ENCODE results near the gene CDRT15.
A peak's percentile ranks its signal among the peaks of the same experiment; 100 is the strongest.
"Not testable (repeated sequence)": the region's sequence is repeated elsewhere in the genome, so short reads cannot be mapped to it uniquely, and the experiment has no call there.

CDRT15 gene

DNA sequence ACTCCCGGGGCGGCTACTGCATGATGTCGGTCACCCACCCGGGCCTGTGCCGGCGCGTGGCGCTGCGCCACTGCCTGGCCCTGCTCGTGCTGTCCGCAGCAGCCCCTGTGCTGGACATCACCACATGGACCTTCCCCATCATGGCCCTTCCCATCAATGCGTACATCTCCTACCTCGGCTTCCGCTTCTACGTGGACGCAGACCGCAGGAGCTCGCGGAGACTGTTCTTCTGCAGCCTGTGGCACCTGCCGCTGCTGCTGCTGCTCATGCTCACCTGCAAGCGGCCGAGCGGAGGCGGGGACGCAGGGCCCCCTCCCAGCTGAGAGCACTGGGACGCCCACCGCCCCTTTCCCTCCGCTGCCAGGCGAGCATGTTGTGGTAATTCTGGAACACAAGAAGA lies 29.8 kb downstream of the CDRT15 start:
- no peak for DNase-seq (ENCODE audit: low spot score)

DNA sequence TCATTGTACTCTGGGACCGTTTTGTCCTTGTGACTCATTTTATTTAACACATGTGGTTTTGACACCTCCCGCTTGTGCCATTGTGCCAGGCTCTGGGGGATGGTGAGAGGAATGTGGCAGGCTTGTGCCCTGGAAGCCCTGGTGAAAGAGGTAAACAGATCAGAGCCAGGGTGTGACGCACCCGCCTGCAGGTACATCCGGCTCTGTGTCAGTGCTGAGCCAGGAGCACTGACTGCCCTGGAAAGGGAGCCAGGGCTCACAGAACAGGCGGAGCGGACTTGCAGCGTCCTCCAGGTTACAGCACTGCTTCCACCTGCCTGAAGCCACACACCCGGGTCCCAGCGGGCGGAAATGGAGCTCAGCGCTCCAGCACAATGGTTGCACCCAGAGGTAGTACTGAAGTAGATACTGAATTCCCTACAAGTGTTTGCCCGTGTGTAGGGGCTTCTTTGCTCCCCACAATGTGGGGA lies 30.6 kb downstream of the CDRT15 start:
- peak; percentile 74 for DNase-seq (ENCODE audit: low spot score)

DNA sequence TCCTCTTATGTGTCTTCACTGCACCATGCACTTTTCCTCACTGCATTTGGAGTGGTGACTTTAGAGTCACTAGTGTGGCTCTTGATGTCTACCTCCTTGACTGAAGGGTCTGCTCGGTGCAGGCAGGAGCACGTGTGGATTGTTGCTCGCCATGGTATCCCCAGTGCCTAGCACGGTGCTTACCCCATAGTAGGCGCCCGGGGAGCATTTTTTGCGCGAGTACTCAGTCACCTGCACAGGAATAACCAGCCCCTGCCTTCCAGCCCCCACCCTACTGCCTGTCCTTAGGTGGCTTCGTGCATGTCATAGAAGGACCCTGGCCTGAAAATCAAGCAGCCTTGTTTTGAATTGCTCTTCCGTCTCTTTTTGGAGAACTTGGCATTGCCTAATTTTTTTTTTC lies 31.3 kb downstream of the CDRT15 start:
- DNase-seq (ENCODE audit: low spot score), result no peak

DNA sequence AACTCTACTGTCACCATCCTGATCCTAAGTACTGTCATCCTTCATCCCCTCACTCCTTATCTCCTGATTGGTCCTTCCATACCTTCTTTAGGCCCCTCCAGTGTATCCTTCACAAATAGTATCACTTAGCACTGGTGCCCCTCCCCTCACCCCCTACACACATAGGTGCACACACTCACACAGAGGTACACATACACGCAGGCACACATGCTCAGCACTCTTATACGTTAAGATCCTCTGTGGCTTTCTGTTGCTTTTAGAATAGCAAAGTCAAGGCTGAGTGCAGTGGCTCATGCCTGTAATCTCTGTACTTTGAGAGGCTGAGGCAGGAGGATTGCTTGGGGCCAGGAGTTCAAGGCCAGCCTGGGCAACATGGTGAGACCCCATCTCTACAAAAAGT lies 32.1 kb downstream of the CDRT15 start:
- no peak for DNase-seq (ENCODE audit: low spot score)

DNA sequence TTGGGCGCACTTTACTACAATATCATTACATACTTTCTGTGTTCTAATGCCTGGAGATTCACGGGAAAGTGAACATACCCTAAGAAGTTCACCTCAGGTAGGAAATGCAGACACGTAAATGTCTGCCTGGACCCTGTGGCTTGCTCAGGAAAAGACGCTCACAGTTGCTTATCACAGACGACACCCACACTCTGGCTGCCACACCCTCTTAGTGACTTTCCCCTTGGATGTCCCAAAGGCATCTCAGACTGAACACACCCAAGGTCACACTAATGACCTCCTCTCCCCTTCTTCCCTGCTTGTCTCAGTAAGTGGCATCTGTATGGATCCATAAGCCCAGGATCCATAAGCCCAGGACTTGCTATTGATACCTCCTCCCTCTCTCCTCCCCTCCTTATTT lies 32.6 kb downstream of the CDRT15 start:
- no peak for DNase-seq (ENCODE audit: low spot score)

DNA sequence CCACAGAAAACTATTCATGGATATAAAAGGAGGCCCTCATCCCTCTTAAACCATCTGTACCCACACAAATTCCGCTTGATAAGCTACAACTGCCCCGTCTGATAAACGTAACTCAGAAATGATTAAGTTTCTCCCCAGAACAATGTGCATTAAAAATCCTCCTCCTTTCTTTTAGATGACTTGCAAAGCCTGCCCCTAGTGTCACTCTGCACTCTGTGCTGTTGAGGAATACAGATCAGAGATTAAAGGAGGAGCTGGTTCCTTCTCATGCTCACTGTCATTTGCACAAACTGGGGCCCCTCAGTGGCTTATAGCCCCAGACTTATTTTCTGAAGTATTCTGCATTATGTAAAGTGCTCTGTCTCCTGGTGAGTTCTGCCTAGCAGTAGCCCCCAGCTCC lies 33.3 kb downstream of the CDRT15 start:
- no peak for DNase-seq (ENCODE audit: low spot score)

DNA sequence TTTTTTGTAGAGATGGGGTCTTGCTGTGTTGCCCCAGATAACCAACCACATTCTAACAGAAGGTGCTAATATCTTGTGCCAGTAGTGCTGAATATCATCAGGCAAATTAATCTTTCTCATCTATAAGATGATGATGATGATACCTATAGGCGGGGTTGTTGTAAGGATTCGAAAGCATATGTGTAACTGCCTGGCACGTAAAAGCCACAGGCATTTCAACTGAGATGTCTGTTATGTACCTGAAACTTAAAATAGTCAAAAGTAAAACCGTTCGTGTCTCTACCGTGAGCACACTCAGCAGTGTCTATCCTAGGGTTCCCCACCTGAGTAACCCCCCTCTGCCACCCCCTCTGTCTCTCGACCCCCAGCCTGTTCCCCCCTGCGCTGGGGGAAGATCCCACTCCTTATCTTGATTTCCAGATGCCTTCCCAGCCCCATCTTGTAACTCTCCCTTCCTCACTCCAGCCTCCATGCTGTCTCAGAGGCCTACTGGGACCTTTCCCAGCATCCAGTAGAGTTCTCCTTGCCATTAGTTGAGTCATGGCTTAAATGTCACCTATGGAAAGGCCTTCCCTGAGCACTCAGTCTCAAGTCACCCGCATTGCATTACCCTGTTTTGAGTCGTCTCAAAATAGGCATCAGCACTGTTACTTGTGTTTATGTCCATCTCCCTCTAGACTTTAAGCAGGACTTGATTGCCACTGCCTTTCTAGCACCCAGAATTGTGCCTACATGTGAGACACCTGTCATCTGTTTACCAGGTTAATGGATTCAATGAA lies 34.1 kb downstream of the CDRT15 start:
- DNase-seq (ENCODE audit: low spot score), result no peak

DNA sequence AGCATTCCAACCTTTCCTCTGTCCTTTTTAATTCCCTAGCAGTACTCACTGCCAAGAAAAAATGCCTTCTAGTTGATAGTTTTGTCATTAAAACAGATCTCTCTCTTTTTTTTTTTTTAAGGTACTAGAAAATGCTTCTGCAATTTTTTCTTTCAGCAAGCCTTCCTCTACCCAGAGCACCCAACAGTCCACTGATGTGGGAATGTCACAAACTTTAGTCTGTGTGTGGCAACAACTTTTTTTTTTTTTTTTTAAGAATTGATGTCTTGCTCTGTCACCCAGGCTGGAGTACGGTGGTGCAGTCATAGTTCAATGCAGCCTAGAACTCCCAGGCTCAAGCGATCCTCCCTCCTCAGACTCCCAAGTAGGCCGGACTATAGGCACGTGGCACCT lies 34.7 kb downstream of the CDRT15 start:
- DNase-seq (ENCODE audit: low spot score), result no peak

DNA sequence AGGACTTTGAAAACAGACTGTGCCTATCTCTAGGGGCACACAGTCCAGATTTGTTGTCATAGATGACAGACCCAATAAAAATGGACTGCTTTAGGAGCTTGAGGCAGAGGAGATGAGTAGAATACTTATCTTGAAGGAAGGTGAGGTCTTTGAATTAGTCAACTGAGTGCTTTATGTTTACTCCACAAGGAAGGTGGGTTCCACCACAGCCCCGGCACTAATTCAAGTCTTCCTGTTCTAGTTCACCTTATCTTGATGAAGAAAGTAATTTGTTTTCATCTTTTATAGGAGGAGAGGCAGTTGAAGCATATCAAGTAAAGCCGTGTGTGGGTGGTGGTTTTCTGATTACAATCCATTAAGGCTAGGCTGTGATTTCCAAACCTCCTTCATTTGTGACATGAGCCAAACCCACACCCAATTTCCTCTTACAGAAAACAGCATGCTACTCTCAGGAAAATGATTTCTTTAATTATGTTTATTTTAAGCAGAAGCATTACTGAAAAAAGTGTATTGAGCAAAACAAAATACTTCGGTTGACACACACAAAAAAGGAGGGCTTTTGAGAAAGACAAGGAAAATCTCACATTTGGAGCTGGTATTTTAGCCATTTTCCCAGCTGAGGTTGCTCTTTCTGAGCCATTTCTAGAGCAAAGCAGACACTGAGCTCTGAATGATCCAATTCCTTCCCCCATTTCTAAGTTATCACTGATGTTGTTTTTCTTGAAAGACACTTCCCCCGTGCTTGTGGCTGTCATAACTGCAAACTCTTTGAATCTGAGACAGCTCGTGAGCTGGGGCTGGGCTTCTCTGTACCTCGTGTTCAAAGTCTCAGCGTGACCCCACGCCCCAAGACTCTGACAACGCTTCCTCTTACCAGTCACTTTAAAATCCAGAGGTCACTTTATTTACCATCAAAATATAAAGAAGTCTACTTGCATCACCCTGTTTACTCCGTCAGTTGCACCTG lies 35.4 kb downstream of the CDRT15 start:
- DNase-seq (ENCODE audit: low spot score), result peak; percentile 54

DNA sequence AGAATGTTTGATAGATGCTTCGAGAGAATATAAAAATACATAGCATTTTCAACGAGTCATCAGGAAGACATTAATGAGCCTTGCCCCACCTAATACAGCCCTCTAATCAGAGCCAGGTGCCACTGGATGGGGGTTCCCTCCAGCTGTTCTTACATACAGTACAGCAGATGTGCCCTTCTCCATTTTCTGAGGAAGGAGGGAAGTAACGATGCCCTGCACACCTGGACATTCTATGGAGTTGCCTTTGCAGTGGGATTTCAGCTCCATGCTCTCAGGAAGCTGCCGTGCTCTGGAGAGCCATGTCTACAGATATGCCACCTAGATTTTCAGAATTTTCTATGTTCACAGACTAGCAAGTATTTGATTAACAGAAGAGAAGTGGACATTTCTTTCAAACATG lies 36.3 kb downstream of the CDRT15 start:
- no peak for DNase-seq (ENCODE audit: low spot score)

DNA sequence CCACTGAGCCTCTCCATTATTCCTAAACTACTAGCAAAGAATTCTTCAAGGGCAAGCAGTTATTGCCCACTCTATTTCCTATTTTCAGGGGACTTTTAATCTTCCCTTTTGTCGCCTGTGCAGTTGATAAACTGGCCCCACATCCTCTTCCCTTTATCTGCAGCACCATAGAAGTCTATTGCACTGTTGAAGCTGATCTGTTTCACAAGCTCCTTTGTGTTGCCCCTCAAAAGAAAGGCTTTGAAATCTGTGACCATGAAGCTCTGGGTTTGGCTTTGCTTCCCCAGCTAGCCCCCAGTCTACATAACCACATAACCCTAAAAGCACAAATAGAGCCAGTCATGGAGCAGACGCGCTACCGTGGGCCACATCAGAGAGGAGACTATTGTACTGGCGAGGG lies 37.1 kb downstream of the CDRT15 start:
- no peak for DNase-seq (ENCODE audit: low spot score)

DNA sequence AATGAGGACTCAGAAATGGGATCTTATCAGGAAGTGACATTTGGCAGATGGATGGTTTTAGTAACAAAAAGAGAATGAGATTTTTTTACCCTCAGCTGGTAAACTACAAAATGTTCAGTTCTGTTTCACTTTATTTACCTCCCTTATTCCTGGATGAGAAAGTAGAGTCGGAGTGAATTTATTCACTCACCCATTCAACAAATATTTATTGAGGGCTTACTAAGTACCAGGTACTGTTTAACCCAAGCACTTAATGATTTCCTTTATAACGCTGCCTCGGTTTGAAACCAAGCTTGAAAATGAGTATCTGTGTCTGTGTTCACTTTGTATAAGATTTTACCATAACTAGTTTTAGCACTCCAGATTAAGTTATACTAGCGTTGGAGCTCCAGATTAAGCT lies 38.1 kb downstream of the CDRT15 start:
- DNase-seq (ENCODE audit: low spot score), result no peak

DNA sequence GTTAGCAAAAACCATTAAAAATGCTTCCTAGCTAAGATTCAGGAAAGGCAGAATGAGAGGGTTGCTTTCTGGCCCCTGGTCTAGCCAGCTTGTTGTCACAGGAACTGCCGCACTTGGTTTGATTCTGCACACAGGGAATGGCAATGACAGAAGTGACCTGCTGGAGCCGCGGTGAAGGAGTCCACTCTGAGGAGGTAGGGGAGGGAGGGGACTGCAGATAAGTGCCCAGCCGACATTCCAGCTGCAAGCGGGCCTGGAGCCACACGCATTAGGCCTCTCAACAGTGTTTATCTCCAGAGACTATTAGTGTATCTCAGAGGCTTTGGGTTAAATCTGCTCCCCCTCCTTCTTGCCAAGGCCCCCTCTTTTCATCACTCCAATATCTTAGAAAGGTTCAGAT lies 38.6 kb downstream of the CDRT15 start:
- no peak for DNase-seq (ENCODE audit: low spot score)

DNA sequence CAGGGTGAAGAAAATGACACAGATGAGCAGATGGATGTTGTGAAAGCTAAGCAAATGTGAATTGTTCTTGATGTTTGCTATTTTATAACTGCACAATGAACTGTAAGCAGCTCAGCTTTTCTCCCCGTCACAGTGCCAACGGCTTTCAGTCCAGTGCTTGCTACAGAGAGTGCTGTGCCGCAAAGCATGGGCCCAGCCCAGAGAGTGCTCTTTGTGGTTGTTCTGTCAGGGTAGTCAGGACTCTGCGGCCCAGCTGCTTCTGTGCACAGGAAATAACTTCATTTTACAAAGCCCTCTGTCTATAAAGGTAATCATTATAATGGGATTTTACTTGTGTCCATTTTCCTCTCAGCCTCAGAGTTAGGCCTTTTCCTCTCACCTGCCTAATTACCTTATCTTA lies 39.1 kb downstream of the CDRT15 start:
- no peak for DNase-seq (ENCODE audit: low spot score)

DNA sequence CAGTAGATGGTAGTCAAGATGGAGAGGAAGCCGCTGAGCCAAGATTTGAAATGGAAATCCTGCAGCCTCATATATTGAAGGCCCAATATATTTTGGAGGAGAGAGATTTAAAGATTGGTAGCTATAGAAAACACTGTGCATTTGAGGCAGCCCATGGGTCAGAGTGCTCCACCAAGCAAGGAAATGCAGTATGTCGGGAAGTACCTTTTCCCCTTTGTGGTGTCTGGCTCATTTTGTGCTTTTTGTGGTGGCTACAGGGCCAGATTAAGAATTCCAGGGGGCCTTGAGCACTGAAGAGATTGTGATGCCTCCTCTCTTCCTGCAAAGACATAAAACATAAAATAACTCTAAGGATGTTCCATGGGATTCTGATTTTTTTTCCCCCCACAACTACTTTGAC lies 39.6 kb downstream of the CDRT15 start:
- no peak for DNase-seq (ENCODE audit: low spot score)

DNA sequence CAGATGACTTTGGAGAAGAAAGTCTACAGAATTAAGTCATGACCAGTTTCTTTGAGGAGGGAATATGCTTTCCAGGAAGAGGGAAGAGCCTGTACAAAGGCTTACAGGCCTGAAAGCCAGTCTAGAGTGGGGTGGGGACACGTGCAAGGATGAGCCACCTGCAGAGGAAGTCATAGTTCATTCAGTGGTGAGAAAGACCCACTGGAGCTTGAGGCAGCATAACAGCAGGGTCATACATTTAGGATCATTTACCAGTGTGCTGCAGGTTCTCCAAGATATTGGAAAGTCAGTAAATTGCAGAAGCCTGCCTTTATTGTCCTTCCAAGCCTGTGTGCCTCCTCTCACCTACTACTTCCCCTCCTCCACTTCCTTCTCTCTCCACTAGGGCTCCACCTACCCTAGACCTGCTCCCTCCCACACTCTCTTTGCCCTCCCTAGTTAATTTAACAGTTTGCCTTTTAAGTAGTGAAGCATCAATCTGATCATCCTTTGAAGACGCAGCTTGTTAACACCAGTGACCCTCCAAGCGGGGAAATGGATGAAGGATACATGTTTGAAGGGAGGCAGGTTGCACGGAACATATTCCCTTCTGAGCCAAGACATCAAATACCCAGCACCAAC lies 40.2 kb downstream of the CDRT15 start:
- no peak for DNase-seq (ENCODE audit: low spot score)

DNA sequence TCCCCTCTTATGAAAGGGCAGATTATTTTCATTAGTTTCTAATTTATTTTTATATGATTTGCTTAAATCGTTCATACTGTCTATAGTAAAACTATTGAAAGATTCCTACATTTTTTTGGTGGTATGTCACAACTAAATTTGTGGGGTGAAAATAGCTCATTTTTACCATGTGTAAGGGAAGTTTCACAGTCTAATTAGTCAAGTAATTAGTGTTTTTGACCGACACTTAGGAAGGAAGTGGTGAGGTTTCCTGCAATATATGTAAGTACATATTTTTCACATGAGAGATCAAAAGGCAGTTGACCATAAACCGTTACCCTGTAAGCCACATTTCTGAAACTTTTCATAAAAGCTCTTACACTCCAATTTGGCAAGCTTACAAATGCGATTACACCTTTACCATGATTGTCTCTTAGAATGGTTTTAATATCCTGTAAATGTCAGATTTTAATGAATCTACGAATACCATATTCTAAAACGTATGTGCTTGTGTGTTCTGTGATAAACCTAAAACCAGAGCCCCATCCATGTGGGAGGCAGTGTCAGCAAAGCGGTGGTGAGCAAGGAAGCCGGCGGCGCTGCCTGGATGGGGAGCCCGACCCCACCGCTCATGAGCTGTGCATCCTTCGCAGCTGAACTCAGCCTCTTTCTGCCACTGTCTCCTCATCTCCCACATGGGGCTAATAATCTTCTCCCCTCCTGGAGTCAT lies 43.9 kb downstream of the CDRT15 start:
- not testable (repeated sequence) for DNase-seq (ENCODE audit: low spot score)

DNA sequence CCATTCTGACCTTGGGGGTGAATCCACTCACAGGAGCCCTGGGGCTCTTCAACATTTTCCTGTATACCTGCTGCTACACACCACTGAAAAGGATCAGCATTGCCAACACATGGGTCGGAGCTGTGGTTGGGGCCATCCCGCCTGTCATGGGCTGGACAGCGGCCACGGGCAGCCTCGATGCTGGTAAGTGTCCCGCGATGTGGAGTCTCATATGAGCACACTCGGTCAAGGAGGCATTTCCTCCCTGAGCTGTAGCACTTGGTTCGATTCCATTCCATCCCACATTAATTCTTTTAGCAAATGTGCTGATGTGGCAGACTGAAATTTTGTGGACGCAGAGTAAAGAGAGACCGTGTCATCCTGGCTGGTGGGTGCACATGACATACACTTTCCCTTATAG lies 44.6 kb downstream of the CDRT15 start:
- not testable (repeated sequence) for DNase-seq (ENCODE audit: low spot score)

DNA sequence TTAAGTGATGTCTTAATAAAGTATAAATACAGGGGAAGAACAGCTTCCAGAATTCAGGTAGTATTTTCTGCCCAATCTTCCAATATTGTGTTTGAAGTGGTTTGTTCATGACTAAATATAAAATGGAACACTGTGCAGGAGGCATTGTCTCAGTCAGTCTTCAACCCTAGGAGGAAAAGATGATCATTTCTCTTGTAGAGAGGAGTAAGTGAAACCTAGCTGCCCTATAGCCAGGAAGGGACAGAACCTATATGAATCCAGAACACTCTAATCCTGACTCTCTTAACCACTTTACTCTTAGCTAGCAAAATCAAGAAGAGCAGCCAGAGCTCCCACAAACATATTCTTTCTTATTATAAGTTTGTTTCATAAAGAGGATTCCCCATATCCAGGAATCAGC lies 45.2 kb downstream of the CDRT15 start:
- DNase-seq (ENCODE audit: low spot score), result not testable (repeated sequence)

DNA sequence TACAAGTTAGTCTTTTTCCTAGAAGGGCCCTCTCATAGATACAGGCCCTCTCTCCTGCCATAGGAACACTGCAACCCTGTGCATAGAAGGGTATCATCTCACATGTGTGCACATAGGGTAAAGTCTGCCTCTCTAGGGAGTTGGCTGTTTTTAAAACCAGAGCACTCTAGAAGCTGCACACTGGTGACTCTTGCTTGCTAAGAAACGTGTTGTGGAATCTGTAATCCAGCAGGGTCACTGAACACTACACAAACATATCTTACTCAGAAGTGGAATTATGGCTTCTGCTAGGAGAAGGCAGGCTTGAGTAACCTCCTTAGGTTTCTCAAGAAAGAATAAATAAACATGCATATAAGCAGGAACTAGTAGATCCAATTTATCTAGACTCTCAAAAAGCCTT lies 45.9 kb downstream of the CDRT15 start:
- not testable (repeated sequence) for DNase-seq (ENCODE audit: low spot score)

DNA sequence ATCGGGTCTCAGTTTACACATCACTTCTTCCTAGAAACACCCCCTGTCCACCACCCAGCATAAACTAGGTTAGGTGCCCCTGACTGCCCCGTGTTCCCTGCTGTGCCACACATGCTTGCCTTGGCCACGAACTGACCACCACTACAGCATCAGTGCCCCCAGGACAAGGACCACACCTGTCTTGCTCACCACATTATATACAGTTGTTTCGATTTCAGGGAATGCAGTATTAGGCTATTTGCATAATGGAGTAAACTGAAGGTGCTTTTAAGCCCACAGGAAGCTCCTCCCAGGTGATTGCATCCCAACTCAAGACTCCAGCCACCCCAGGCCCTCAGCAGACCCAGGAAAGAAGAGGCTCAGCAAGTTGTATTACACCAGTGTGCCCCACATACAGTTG lies 50.2 kb downstream of the CDRT15 start:
- DNase-seq (ENCODE audit: low spot score), result not testable (repeated sequence)

All from LoVo (cell line).